HG03095 (cell line): ENCODE results near the gene ADRM1.

Experiments used
- ATAC-seq: cut with Tn5 transposase; IDR thresholded peaks from one replicate; pipeline ENCODE4 v1.9.1; 2021; ENCODE audit warnings: moderate library complexity; ENCODE audit not compliant: unreplicated experiment

The ADRM1 gene

GRCh38 chr20:62280303-62280702 is 22.5 kb upstream of the ADRM1 start:
- ATAC-seq, result no peak

GRCh38 chr20:62281161-62281933 is 21.4 kb upstream of the ADRM1 start:
- ATAC-seq, result no peak

GRCh38 chr20:62282103-62282502 is 20.7 kb upstream of the ADRM1 start:
- ATAC-seq, result no peak

- no peak for ATAC-seq
Observed at GRCh38 chr20:62282877-62283503, 19.8 kb upstream of the ADRM1 start.

- ATAC-seq, result no peak
Observed at GRCh38 chr20:62284448-62284847, 18.3 kb upstream of the ADRM1 start.

GRCh38 chr20:62285151-62285550 is 17.6 kb upstream of the ADRM1 start:
- ATAC-seq, result no peak

GRCh38 chr20:62285722-62286121 is 17.1 kb upstream of the ADRM1 start:
- ATAC-seq, result no peak

- ATAC-seq, result no peak
Observed at GRCh38 chr20:62286493-62287064, 16.2 kb upstream of the ADRM1 start.

- no peak for ATAC-seq
Observed at GRCh38 chr20:62287129-62287528, 15.7 kb upstream of the ADRM1 start.

GRCh38 chr20:62287759-62288534 is 14.8 kb upstream of the ADRM1 start:
- ATAC-seq, result no peak

- ATAC-seq, result no peak
Observed at GRCh38 chr20:62288535-62289105, 14.2 kb upstream of the ADRM1 start.

GRCh38 chr20:62289131-62289530 is 13.7 kb upstream of the ADRM1 start:
- no peak for ATAC-seq

GRCh38 chr20:62289898-62290297 is 12.9 kb upstream of the ADRM1 start:
- ATAC-seq, result no peak

GRCh38 chr20:62291251-62292066 is 11.3 kb upstream of the ADRM1 start:
- no peak for ATAC-seq

GRCh38 chr20:62292108-62292507 is 10.7 kb upstream of the ADRM1 start:
- no peak for ATAC-seq

GRCh38 chr20:62293111-62293784 is 9.5 kb upstream of the ADRM1 start:
- ATAC-seq, result no peak

GRCh38 chr20:62293946-62294345 is 8.9 kb upstream of the ADRM1 start:
- no peak for ATAC-seq

- ATAC-seq, result no peak
Observed at GRCh38 chr20:62294516-62294915, 8.3 kb upstream of the ADRM1 start.

GRCh38 chr20:62296724-62297448 is 5.9 kb upstream of the ADRM1 start:
- ATAC-seq, result no peak
